Mesothelial cell of epicardium (in vitro differentiated cells): ENCODE measurements around the gene KLHL40. TPM values are rescaled to one million over a fixed set of nuclear protein-coding genes. Genes with fewer than 3 reads are reported as not detected.

Experiments used
- DNase-seq, 2 experiments: peaks; one replicate each; pipeline ENCODE4 v3.0.0; 2021; ENCODE audit warnings: low spot score in 2 of 2; ENCODE audit not compliant: unreplicated experiment in 2 of 2
- H3K27ac Mint-ChIP-seq: 2 replicates; pipeline ENCODE4 v1.8.0; 2021; ENCODE audit warnings: mixed read lengths
- H3K27me3 Mint-ChIP-seq: 2 replicates; pipeline ENCODE4 v1.8.0; 2021; ENCODE audit warnings: low read depth, mixed read lengths
- H3K36me3 Mint-ChIP-seq: 2 replicates; pipeline ENCODE4 v1.8.0; 2021; ENCODE audit warnings: mixed read lengths
- H3K4me1 Mint-ChIP-seq: 2 replicates; pipeline ENCODE4 v1.8.0; 2021; ENCODE audit warnings: mixed read lengths
- H3K4me3 Mint-ChIP-seq: 2 replicates; pipeline ENCODE4 v1.8.0; 2021; ENCODE audit warnings: mild to moderate bottlenecking, moderate library complexity, mixed read lengths
- H3K9me3 Mint-ChIP-seq: 2 replicates; pipeline ENCODE4 v1.8.0; 2021; ENCODE audit warnings: mixed read lengths
- total RNA-seq: library from RNA; stranded (reverse); gene quantifications from 3 replicates; pipeline ENCODE4 v1.2.1, GENCODE V29; 2021
- TF ChIP-seq, protein P1 (sequence below): fragments of 200-600 bp; sonication (generic); IDR thresholded peaks from one replicate; pipeline ENCODE4 v1.5.0; 2021; ENCODE audit warnings: antibody characterized with exemption; ENCODE audit not compliant: unreplicated experiment

The KLHL40 gene
- total RNA-seq, 1 donor from 2014 or later, result not detected

DNA sequence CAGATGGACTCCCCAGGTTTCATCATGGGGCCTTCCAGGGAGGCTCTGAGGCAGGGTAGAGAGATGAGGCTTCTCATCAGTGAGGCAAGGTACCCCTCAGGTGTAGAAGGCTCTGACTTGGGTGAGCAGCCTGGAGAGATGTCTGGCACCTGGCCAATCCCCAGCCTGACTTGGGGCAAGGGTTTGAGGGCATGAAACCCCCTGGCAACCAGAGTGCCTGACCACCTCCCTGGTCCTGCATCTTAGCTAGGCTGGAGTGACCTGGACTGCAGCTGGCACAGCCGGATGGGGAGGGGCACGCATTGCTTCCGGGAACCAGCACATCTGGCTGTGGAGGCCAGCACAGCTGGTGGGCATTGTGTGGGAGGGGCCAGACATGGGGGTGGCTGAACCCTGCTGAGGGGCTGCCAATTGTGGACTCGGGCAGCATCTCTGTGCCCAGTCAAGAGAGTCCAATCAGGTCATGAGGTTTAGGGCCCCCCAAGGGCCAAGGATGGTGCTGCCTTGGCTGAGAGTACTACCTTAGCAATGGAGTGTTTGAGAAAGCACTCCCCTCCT, 29.9 kb upstream of the KLHL40 start:
- DNase-seq, result peak in 1 of 2 experiments; percentile 44
- Mint-ChIP-seq H3K27ac (peak overlapping the region; percentile 25), H3K27me3 (no peaks in the 10 kb centered on the region)

DNA sequence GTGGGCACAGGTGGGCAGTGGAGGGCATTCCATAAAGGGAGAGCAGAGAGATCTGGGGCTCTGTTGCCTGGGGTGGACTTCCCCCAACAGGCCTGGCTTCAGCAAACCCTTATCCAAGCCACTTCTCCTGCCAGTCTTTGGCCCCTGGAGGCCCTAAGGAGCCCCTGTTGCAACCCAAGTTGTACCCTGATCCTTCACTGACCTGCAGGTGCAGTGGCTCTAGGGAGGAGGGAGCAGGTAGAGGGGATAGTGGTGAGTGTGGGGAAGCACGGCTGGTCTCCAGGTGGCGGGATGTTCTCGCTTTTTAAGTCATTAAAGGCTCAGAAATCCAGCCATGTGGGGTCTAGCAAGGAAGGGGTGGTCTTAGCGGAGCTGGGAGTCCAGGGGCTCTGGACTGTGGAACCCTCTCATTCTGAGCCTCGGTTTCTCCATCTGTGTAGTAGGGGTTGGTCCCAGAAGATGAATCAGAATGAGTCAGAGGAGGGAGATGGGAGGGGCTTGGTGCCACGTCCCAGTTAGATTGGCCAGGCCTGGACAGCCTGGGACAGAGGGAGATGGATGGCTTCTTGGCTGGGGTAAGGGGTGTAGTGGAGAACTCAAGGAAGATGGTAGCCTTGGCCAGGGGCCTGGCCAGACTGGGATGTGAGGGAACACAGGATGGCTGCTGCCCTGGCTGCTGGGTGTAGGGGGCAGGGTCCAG, 29.2 kb upstream of the KLHL40 start:
- DNase-seq, result no peak
- H3K4me1 Mint-ChIP-seq, result peaks cover 28% of the 10 kb centered on the region

More for the DNA sequence above, 29.9 kb upstream of the KLHL40 start:
- no peaks in the 10 kb centered on the region for H3K9me3 Mint-ChIP-seq
- H3K4me3 Mint-ChIP-seq, result peak overlapping the region; percentile 60
- H3K36me3 Mint-ChIP-seq, result peaks cover 5% of the 10 kb centered on the region
- H3K4me1 Mint-ChIP-seq, result peaks cover 30% of the 10 kb centered on the region
- TF ChIP-seq, protein P1, sequence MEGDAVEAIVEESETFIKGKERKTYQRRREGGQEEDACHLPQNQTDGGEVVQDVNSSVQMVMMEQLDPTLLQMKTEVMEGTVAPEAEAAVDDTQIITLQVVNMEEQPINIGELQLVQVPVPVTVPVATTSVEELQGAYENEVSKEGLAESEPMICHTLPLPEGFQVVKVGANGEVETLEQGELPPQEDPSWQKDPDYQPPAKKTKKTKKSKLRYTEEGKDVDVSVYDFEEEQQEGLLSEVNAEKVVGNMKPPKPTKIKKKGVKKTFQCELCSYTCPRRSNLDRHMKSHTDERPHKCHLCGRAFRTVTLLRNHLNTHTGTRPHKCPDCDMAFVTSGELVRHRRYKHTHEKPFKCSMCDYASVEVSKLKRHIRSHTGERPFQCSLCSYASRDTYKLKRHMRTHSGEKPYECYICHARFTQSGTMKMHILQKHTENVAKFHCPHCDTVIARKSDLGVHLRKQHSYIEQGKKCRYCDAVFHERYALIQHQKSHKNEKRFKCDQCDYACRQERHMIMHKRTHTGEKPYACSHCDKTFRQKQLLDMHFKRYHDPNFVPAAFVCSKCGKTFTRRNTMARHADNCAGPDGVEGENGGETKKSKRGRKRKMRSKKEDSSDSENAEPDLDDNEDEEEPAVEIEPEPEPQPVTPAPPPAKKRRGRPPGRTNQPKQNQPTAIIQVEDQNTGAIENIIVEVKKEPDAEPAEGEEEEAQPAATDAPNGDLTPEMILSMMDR, result no peak

DNA sequence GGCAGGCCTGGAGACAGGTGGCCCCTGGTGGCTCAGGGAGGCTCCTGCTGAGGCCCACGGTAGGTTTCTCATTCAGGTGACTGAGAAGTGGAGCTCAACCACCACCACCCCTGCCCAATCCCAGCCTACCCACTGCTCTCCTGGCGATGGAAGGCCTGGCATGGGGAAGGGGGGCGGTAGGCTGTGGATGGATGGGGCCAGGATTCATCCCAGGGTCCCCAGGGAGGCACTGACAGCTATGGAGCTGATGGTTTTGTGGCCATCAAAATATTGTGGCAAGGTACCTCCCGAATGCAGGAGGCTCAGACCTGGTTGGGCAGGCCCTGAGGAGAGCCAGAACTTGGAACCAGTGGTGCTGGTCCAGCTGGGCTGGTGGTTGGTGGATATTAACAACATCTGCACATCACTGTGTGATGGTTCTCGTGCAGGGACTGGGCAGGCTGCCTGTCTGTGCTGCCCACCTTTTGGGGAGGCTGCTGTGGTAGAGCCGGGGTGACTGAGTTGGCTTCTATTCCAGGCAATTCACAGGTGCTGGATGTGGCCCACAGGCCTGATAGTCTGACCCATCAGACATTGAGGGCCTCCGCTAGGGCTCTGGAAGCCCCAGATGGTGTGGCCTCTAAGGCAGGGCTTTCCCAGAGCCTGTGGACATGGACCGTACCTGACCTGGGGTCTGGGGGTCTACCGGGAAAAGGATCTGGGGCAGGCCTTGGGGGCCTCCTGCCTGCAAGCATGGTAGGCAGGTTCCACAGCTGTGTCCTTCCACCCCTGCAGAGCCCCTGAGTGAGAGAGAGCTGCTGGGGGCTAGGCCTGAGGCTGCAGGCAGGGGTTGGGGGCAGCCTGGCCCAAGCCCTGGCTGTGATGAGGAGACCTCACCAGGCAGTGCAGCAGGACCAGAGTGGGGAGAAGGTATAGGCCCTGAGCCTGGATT, 28.4 kb upstream of the KLHL40 start:
- DNase-seq, result no peak
- Mint-ChIP-seq H3K4me3 (peak overlapping the region; percentile 48), H3K27ac (peak overlapping the region; percentile 32), H3K9me3 (no peaks in the 10 kb centered on the region), H3K27me3 (no peaks in the 10 kb centered on the region), H3K36me3 (peaks cover 8% of the 10 kb centered on the region), H3K4me1 (peaks cover 22% of the 10 kb centered on the region)
- TF ChIP-seq, protein P1, result no peak

More for the DNA sequence above, 29.2 kb upstream of the KLHL40 start:
- no peaks in the 10 kb centered on the region for H3K9me3 Mint-ChIP-seq
- no peaks in the 10 kb centered on the region for H3K27me3 Mint-ChIP-seq
- TF ChIP-seq, protein P1, result no peak
- H3K36me3 Mint-ChIP-seq, result peaks cover 8% of the 10 kb centered on the region
- peak overlapping the region; percentile 2 for H3K27ac Mint-ChIP-seq
- peak overlapping the region; percentile 60 for H3K4me3 Mint-ChIP-seq

DNA sequence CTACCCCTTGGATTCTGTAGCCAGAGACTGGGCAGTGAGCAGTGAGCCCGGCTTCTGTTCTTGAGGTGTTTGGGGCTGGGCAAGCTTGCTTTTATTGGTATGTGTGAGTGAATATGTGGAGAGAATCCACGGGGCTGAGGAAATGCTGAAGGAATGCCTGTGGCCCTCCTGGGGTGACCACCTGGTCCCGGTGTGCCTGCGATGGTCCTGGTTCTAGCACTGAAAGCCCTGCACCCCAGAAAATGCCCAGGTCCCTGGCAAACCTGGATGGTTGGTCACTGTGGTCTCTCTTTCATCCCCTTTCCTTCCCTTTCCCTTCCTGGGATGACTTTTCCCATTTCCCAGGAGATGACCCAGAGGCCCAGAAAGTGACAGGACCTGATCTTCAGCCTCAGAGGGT, 27.7 kb upstream of the KLHL40 start:
- Mint-ChIP-seq H3K4me1 (peaks cover 15% of the 10 kb centered on the region), H3K4me3 (no peak overlapping the region), H3K27ac (no peak overlapping the region), H3K9me3 (no peaks in the 10 kb centered on the region), H3K27me3 (no peaks in the 10 kb centered on the region), H3K36me3 (peaks cover 8% of the 10 kb centered on the region)
- DNase-seq, result no peak
- TF ChIP-seq, protein P1, result no peak

DNA sequence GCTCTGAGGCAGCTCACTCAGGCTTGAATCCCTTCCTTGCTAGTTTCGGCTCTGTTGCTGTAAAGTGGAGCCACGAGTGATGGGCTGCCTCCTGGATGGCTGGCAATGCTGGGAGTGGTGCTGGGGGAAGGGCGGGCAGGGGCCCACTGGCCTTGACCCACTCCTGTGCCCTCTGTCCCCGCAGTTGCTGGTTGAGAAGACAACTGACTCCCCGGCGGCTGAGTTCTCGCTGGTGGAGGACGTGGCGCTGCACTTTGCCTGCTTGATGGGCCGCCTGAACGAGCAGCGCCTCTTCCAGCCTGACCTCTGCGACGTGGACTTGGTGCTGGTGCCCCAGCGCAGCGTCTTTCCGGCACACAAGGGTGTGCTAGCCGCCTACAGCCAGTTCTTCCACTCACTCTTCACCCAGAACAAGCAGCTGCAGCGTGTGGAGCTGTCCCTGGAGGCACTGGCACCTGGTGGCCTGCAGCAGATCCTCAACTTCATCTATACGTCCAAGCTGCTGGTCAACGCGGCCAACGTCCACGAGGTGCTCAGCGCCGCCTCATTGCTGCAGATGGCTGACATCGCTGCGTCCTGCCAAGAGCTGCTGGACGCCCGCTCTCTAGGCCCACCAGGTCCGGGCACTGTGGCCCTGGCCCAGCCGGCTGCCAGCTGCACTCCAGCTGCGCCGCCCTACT, 27.1 kb upstream of the KLHL40 start:
- no peak for DNase-seq
- Mint-ChIP-seq H3K27me3 (no peaks in the 10 kb centered on the region), H3K4me1 (peaks cover 9% of the 10 kb centered on the region), H3K27ac (no peak overlapping the region), H3K4me3 (no peak overlapping the region), H3K36me3 (peaks cover 8% of the 10 kb centered on the region), H3K9me3 (no peaks in the 10 kb centered on the region)
- TF ChIP-seq, protein P1, result no peak
